HepG2 (cell line): Measurements from ENCODE around the gene GSDMA. TPM values are rescaled to one million over a fixed set of nuclear protein-coding genes. Genes with fewer than 3 reads are reported as not detected.
A peak's percentile ranks its signal among the peaks of the same experiment; 100 is the strongest.

ENCODE experiments used
- ETV5 ChIP-seq: IDR thresholded peaks from 2 replicates; pipeline ENCODE4 v1.6.1; 2018; ENCODE audit warnings: missing biosample characterization, missing genetic modification reagents, inconsistent platforms, borderline replicate concordance
- KLF12 ChIP-seq: sonication (generic); formaldehyde crosslinking; IDR thresholded peaks from 2 replicates; pipeline ENCODE4 v1.4.0; 2020; ENCODE audit warnings: missing genetic modification reagents, borderline replicate concordance
- NBN ChIP-seq: fragments of 450-650 bp; conservative IDR thresholded peaks from 2 replicates; pipeline ENCODE4 v1.6.1; 2017
- NFE2L1 ChIP-seq: sonication (generic); formaldehyde crosslinking; IDR thresholded peaks from 2 replicates; pipeline ENCODE4 v1.4.0; 2020; ENCODE audit warnings: missing genetic modification reagents, mild to moderate bottlenecking, borderline replicate concordance
- SMAD9 ChIP-seq: sonication (generic); formaldehyde crosslinking; IDR thresholded peaks from 2 replicates; pipeline ENCODE4 v1.5.1; 2020; ENCODE audit warnings: mild to moderate bottlenecking, missing genetic modification reagents
- SMARCC2 ChIP-seq: fragments of 450-650 bp; IDR thresholded peaks from 2 replicates; pipeline ENCODE4 v1.6.1; 2017; ENCODE audit warnings: antibody characterized with exemption, mild to moderate bottlenecking
- YEATS2 ChIP-seq: sonication (generic); formaldehyde crosslinking; IDR thresholded peaks from 2 replicates; pipeline ENCODE4 v1.4.0; 2020; ENCODE audit warnings: missing genetic modification reagents, borderline replicate concordance
- YY1 ChIP-seq: IDR thresholded peaks from 2 replicates; pipeline ENCODE4 v1.6.1; 2011; ENCODE audit warnings: low read length, low read depth, moderate library complexity, mild to moderate bottlenecking; ENCODE audit not compliant: insufficient read depth, insufficient replicate concordance
- ZMYM3 ChIP-seq: sonication (generic); formaldehyde crosslinking; IDR thresholded peaks from 2 replicates; pipeline ENCODE4 v1.5.1; 2020; ENCODE audit warnings: mild to moderate bottlenecking, missing genetic modification reagents
- ZNF18 ChIP-seq: sonication (generic); formaldehyde crosslinking; IDR thresholded peaks from 2 replicates; pipeline ENCODE4 v1.8.0; 2022; ENCODE audit warnings: mild to moderate bottlenecking, missing genetic modification reagents; ENCODE audit not compliant: insufficient replicate concordance
- ZNF225 ChIP-seq: sonication (generic); formaldehyde crosslinking; IDR thresholded peaks from 2 replicates; pipeline ENCODE4 v1.4.0; 2020; ENCODE audit warnings: mild to moderate bottlenecking, missing genetic modification reagents
- ZNF318 ChIP-seq: sonication (generic); formaldehyde crosslinking; IDR thresholded peaks from 2 replicates; pipeline ENCODE4 v1.4.0; 2020; ENCODE audit warnings: mild to moderate bottlenecking, missing genetic modification reagents
- ZNF547 ChIP-seq: sonication (generic); formaldehyde crosslinking; IDR thresholded peaks from 2 replicates; pipeline ENCODE4 v1.5.1; 2020; ENCODE audit warnings: mild to moderate bottlenecking, missing genetic modification reagents
- ZNF563 ChIP-seq: sonication (generic); formaldehyde crosslinking; IDR thresholded peaks from 2 replicates; pipeline ENCODE4 v1.8.0; 2022; ENCODE audit warnings: mild to moderate bottlenecking, moderate library complexity, missing genetic modification reagents
- ZNF710 ChIP-seq: sonication (generic); formaldehyde crosslinking; IDR thresholded peaks from 2 replicates; pipeline ENCODE4 v1.5.0; 2020; ENCODE audit warnings: mild to moderate bottlenecking, missing genetic modification reagents, borderline replicate concordance
- ZNF713 ChIP-seq: sonication (generic); formaldehyde crosslinking; IDR thresholded peaks from 2 replicates; pipeline ENCODE4 v1.4.0; 2020; ENCODE audit warnings: mild to moderate bottlenecking, missing genetic modification reagents
- ZNF720 ChIP-seq: sonication (generic); formaldehyde crosslinking; IDR thresholded peaks from 2 replicates; pipeline ENCODE4 v1.4.0; 2020; ENCODE audit warnings: missing genetic modification reagents
- ZNF816 ChIP-seq: sonication (generic); formaldehyde crosslinking; IDR thresholded peaks from 2 replicates; pipeline ENCODE4 v1.8.0; 2022; ENCODE audit warnings: missing genetic modification reagents, mild to moderate bottlenecking, borderline replicate concordance
- ZNF841 ChIP-seq: sonication (generic); formaldehyde crosslinking; IDR thresholded peaks from 2 replicates; pipeline ENCODE4 v1.8.1; 2023; ENCODE audit warnings: missing genetic modification reagents, borderline replicate concordance
- ZSCAN12 ChIP-seq: sonication (generic); formaldehyde crosslinking; IDR thresholded peaks from 2 replicates; pipeline ENCODE4 v1.9.0; 2021; ENCODE audit warnings: mild to moderate bottlenecking, missing genetic modification reagents
- polyA plus RNA-seq, 8 experiments: library from polyadenylated mRNA; depleted of rRNA in 3 of 8; stranded (reverse) in 7 of 8; unstranded in 1 of 8; fragments of >200 nt; fragmentation: Illumina TruSeq in 4 of 8; extraction: Trizol in 4 of 8; gene quantifications; 2 replicates each; pipeline versions ENCODE4 v1.2.1 to v1.2.3, GENCODE V29; 2011 to 2016; ENCODE audit warnings: low read depth in 4 of 8, missing spikeins in 1 of 8, mixed read lengths in 1 of 8; ENCODE audit not compliant: insufficient read depth in 1 of 8
- total RNA-seq, 5 experiments: library from RNA; depleted of rRNA; stranded (reverse); fragments of >200 nt; fragmentation: Illumina TruSeq; extraction: Trizol; gene quantifications; 2 replicates each; pipeline ENCODE4 v1.2.3, GENCODE V29; 2016; ENCODE audit warnings: low read depth in 1 of 5

The GSDMA gene
- total and polyA plus RNA-seq, 2 of the 13 experiments (the other 11 are each of a cell fraction or from before 2014, with no cell fraction given), result not detected

GRCh38 chr17:39924691-39925055 lies 38.1 kb upstream of the GSDMA start (continued):
- TF ChIP-seq ZNF318 (CRISPR knock-in tag) (no peak), ZNF841 (CRISPR knock-in tag) (no peak), ZNF563 (no peak), ZNF720 (CRISPR knock-in tag) (no peak), ZNF547 (no peak), ZSCAN12 (0 out of 2 replicates have a peak, but pooled peaks have one; percentile 25), ZNF710 (no peak), YEATS2 (no peak), ZNF713 (no peak; the same call in 1 of the 2 replicates), SMAD9 (CRISPR knock-in tag) (no peak), ETV5 (CRISPR knock-in tag) (no peak), ZNF225 (CRISPR knock-in tag) (no peak), NBN (no peak), SMARCC2 (no peak), NFE2L1 (CRISPR knock-in tag) (no peak), ZNF816 (no peak), ZNF18 (CRISPR knock-in tag) (peak; percentile 29), YY1 (no peak), KLF12 (CRISPR knock-in tag) (peak; percentile 67), ZMYM3 (CRISPR knock-in tag) (no peak)
